ELF-1 (cell line): Measurements from ENCODE around the gene SETX.
A peak's percentile ranks its signal among the peaks of the same experiment; 100 is the strongest.

Experiments
- DNase-seq: peaks from one replicate; pipeline ENCODE4 v3.0.0-alpha.2; 2016; ENCODE audit warnings: low read depth, low spot score

Gene SETX

GRCh38 chr9:132241483-132241839 is 113.3 kb downstream of the SETX start:
- DNase-seq = no peak

DNA sequence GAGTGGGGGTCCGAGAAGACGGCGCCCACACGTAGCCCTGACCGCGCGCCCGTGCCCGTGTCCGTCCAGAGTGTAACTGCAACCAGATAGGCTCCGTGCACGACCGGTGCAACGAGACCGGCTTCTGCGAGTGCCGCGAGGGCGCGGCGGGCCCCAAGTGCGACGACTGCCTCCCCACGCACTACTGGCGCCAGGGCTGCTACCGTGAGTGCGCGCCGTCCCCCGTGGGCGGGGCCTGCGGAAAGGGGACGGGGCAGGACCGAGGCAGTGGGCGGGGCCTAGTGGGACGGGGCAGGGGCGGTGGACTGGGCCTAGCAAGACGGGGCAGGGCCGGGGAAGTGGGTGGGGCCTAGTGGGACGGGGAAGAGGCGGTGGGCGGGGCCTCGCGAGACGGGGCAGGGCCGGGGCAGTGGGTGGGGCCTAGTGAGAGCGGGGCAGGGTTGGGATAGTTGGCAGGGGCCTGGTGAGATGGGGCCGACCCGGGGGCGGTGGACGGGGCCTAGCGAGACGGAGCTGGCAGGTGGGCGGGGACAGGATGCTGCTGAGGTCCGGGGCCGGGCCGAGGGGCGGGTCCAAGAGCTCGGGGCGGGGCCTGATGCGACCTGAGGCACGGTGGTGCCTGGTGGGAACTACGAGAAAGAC is 113.8 kb downstream of the SETX start:
- DNase-seq = peak; percentile 96

GRCh38 chr9:132239999-132240840 is 114.6 kb downstream of the SETX start:
- peak; percentile 51 for DNase-seq

DNA sequence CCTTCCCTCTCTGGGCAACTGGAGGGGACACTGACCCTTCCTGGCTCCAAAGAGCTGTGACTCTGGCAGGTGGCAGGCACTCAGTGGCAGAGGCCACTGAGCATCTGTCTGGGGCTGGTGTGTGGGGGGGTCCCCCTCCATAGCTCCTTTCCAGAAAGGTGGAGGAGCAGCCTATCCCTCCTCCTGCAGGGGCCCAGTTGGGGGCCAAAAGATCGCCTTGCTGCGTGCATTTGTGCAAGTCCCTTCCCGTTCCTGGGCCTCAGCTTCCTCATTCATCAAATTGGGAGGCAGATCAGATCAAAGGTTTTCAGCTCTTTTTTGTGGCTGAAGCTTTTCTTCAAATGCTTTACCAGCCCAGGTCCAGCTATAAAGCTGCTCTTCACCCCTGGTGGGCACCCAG is 115.3 kb downstream of the SETX start:
- DNase-seq = no peak

- DNase-seq = no peak
These were observed 115.8 kb downstream of the SETX start for GRCh38 chr9:132238992-132239391.

DNA sequence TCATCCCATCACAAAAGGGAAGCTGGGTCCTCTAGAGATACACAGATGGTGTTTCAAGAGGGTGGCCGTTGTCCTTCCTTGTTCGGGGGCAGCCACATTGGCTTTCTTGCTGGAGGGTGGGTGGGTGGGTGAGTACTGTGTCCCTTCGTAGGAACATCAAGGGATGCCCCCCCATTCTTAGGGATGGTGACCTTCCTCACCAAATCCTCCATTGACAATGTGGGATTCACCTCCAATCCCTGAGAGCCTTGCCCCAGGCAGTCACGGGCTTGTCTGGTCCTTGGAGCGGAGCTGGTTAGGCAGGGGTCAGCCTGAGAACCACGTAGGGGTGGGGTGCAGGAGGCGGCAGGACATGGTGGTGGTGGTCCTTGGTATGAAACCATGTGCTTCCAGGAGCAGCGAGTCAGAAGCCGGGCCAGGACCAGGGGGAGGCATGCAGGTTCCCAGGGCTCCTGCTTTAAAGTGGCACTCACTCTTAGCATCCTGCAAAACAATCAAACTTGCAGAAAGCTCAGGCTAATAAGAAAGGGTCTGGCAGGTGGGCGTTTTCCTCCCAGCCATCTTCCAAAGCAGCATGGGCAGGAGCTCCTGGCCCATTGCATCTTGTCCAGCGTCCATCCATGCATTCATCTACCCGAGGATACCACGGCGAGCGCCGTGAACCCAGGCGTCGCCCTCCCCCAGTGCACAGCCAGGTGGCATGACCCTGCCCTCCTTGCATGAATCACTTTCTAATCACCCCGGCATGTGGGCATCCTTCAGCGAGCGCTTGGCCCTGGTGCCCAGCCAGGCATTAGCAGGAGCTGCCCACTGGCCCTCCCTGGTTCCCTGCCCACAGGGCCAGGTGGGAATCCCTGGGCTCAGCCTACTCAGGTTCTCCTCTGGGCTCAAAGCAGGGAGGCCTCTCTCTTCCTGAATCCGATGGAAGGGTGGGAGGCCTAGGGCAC is 116.5 kb downstream of the SETX start:
- no peak for DNase-seq

GRCh38 chr9:132237481-132237880 is 117.3 kb downstream of the SETX start:
- DNase-seq = no peak

- no peak for DNase-seq
These were observed 118.0 kb downstream of the SETX start for GRCh38 chr9:132236662-132237311.

DNA sequence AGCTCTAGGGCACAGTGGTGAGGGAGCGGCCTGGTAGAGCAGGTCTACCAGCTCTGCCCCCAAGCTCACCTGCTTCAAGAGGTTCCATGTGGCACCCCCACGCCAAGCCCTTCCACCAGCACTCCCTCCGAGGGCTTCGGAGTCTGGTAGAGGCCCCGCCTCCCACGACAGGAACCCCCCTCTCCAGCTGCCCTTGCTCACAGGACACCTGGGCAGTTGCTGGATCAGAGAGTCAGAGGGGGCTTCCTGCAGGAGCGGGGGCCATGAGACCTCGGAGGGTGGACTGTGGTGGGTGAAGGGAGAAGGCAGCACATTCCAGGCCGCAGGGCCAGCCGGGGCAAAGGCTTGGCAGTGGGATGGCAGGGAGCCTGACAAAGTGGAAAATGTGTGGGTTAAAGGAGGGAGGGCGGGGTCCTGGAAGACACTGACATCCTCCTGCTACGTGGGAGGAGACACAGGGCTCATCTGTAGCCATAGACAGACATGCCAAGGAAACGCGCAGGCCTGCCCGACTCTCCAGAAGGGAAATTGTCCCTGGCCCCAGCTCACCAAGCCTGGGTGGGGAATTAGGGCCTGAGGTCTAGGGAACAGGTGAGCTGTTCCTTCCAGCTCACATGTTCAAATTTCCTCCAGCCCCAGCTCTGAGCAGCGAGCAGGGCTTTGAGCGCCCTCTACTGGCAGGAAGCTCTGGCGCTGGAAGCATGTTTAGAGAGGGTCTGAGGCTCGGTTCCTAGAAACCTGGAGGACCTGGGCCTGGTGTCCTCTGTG is 118.7 kb downstream of the SETX start:
- DNase-seq = peak; percentile 93

DNA sequence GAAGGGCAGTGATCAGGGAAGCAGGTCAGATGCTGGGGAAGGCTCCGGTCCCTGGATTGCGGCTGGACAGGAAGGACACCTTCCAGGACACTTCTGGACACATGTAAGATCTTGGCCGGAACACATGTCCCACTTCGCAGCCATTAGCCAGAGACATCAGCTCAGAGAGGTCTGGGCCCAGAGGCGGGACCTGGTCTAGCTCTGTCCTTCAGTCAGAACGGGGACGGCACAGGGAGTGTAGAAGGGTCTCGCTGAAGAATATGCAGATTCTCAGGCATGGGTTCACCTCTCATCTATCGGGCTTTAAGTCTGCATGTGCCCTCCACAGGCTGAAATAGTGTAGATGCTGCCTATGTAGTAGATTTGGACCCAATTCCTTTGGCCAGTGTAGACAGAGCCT is 119.7 kb downstream of the SETX start:
- no peak for DNase-seq

DNA sequence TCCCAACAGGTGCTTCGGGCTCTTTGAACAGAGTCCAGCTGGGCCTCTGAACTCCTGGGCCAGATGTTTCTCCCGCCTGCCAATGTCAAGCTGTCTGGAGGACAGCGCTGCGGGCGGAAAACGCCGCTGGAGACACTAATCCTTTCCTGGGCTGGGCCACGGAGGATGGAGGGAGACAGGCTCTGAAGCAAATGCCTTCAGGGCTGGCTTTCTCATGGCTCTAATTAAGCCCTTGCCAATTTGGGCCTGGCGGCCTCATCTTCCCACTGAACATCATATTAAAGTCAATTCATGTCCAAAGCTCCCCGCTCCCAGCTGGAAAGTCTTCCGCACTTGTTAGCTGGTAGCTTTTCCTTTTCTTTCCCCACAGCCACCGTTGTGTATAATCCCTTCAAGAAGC is 120.3 kb downstream of the SETX start:
- DNase-seq = peak; percentile 56

GRCh38 chr9:132233138-132233537 is 121.6 kb downstream of the SETX start:
- no peak for DNase-seq

DNA sequence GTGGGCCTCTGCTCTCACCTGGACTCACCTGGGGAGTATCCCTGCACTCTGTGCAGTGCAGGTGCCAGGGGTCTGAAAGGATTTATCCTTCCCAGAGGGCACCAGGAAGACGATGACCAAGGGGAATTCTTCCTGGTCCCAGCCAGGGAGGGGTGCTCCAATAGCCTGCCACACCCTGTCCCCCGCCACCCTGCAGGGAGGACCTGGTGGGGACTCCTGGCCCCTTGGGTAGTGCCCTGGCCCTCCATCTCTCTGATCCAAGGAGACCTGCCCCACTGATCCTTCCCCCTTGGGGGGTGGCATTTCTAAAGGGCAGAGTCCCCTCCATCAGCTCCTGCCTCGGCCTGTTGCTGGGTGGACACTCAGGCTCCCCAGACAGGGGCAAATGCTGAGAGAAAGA is 122.3 kb downstream of the SETX start:
- DNase-seq = no peak

- DNase-seq = no peak
These were observed 123.6 kb downstream of the SETX start for GRCh38 chr9:132231019-132231701.

DNA sequence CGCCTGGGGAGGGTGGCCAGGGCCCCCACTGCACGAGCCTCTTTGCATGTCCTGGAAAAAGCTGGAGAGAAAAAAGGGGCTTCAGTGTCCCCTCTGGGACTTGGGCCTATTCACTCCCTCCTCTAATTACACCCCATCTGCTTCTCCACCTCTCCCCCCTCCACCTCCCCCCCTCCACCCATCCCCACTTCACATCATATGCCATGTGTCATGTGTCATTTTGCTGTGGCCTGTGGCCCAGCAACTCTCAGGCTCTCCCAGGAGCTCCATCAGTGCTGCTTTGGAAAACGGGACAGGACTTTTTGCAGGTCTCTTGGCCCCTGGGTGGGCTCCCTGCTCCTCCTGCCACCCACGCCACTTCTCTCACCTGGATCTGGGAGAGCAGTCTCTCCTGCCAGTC is 124.2 kb downstream of the SETX start:
- DNase-seq = no peak

- no peak for DNase-seq
These were observed 126.7 kb downstream of the SETX start for GRCh38 chr9:132228062-132228461.

DNA sequence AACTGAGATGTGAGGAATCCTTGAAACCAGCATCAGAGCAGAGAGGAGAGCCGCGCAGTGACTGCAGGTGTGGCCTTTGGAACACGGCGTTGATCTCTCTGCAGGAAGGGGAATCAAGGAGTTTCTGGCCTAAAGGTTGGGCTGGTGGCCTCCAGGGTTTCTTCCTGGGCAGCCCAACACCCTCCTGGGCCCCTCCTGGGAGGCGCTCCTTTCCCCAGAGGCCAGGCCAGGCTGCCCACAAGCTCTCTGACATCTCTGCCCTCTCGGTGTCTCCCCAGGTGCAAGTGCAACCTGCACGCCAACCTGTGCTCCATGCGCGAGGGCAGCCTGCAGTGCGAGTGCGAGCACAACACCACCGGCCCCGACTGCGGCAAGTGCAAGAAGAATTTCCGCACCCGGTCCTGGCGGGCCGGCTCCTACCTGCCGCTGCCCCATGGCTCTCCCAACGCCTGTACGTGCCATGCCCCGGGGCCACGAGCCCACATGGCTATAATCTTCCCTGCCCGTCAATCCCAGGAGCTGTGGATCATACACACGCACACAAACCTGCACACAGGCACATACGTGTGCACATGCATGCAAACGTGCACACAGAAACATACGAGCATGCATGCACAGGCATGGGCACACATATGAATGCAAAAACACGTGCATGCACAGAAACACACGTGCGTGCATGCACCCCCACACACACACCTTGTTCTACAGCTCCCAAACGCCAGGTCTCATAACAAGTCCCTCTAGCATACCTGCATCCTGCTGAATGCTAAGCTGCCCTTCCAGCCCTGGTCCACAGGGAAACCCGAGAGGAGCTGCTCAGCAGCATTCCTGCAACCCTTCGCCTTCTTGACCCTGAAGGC is 128.0 kb downstream of the SETX start:
- DNase-seq = no peak

DNA sequence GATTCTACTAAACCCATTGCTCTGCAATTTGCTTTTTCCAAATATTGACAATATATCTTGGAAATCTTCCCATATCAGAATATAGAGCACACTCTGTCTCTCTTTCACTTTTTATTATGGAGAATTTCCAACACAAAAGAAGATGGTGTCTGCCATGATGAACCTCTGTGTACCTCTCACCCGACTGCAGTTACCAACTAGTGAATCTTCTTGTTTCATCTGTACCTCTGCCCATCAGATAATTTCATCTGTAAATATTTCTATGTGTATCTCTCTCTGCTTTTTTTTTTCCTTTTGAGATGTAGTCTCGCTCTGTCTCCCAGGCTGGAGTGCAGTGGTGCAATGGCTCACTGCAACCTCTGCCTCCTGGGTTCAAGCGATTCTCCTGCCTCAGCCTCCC is 130.1 kb downstream of the SETX start:
- no peak for DNase-seq

DNA sequence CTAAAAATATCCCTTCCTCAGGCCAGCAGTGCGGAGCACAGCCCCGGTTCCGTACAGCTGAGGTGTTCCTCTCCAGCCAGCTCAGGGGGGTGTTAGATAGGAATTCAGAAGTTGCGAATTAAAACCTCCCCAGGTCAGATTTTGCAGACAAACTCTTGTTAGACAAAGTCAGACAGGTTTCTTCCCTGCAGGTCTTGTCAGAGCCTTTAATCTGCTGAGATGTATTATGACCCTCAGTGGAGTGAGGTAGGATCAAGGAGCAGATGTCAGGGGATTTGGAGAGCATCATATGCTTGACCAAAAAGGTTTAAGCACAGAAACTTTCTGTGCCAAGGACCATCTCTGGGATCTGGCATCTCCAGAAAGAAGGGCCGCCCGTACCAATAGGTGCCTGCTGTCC is 132.8 kb downstream of the SETX start:
- no peak for DNase-seq
